H1 (cell line): Measurements from ENCODE around the gene KCP.

Source experiments
- BCL11A ChIP-seq, 2 experiments: IDR thresholded peaks; one replicate each; pipeline ENCODE4 v1.6.1; 2011; ENCODE audit warnings: low read depth in 2 of 2, low read length in 2 of 2, mild to moderate bottlenecking in 2 of 2
- CHD1 ChIP-seq: IDR thresholded peaks from 2 replicates; pipeline ENCODE4 v1.6.1; 2012; ENCODE audit warnings: low read depth, low read length, improper control_type of control experiment
- CREB1 ChIP-seq: IDR thresholded peaks from 2 replicates; pipeline ENCODE4 v1.6.1; 2012; ENCODE audit warnings: inconsistent platforms
- MAFK ChIP-seq: IDR thresholded peaks from 2 replicates; pipeline ENCODE4 v1.6.1; 2012; ENCODE audit warnings: low read depth, mild to moderate bottlenecking, improper control_type of control experiment, low read length
- POLR2A ChIP-seq, 2 experiments: IDR thresholded peaks; 1 replicate in 1 of 2; 2 replicates in 1 of 2; pipeline ENCODE4 v1.6.1; 2011; ENCODE audit warnings: low read depth in 2 of 2, low read length in 2 of 2, mild to moderate bottlenecking in 2 of 2; ENCODE audit errors: control extremely low read depth in 1 of 2
- RAD21 ChIP-seq, 2 experiments: IDR thresholded peaks in 1 of 2; conservative IDR thresholded peaks in 1 of 2; 2 replicates each; pipeline ENCODE4 v1.6.1; 2011; ENCODE audit warnings: low read depth in 2 of 2, low read length in 2 of 2, improper control_type of control experiment in 1 of 2, inconsistent platforms in 1 of 2, mild to moderate bottlenecking in 1 of 2, moderate library complexity in 1 of 2
- SIN3A ChIP-seq, 2 experiments: IDR thresholded peaks in 1 of 2; conservative IDR thresholded peaks in 1 of 2; 2 replicates each; pipeline ENCODE4 v1.6.1; 2011 to 2012; ENCODE audit warnings: low read length in 2 of 2, improper control_type of control experiment in 1 of 2, low read depth in 1 of 2, mild to moderate bottlenecking in 1 of 2
- SUZ12 ChIP-seq: fragments of 200-600 bp; sonication (generic); IDR thresholded peaks from 2 replicates; pipeline ENCODE4 v1.6.1; 2012; ENCODE audit warnings: mild to moderate bottlenecking, inconsistent platforms, low read length, moderate library complexity, mixed read lengths
- TF ChIP-seq, protein P1 (sequence below), 3 experiments: IDR thresholded peaks; 1 replicate in 2 of 3; 2 replicates in 1 of 3; pipeline versions ENCODE4 v1.5.1 to v1.6.1; 2011; ENCODE audit warnings: low read length in 3 of 3, mild to moderate bottlenecking in 3 of 3, inconsistent platforms in 2 of 3, low read depth in 1 of 3, moderate library complexity in 1 of 3; ENCODE audit not compliant: insufficient read depth in 1 of 3; ENCODE audit errors: control extremely low read depth in 1 of 3
- TF ChIP-seq, protein P2 (sequence below): IDR thresholded peaks from 2 replicates; pipeline ENCODE4 v1.6.1; 2011; ENCODE audit warnings: low read length, improper control_type of control experiment

DNA sequence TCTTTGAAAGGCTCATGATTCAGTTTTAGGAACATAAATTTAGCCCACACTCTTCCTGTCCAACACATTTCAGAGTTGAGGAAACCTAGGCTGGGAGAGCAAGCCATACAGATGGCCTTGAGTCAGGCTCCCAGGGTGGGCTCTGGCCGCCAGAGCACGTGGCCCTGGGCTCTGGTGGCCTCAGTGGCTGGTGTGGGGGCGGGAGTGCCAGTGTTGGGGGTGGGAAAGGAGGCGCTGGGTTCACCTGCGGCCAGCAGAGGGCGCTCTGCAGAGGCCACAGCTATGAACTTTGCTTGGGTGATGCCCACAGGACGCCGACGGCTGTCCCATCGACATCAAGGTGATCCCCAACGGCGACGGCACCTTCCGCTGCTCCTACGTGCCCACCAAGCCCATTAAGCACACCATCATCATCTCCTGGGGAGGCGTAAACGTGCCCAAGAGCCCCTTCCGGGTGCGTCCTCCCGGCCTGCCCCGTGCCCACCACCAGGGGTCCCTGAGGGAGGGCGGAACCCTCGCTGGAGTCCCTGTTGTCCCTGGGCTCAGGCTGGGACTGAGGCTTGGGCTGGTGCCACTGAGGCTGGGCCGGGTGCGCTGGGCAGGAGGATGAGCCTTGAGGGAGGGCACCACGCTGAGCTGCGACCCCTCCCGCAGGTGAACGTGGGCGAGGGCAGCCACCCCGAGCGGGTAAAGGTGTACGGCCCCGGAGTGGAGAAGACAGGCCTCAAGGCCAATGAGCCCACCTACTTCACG is 68.4 kb downstream of the KCP start:
- TF ChIP-seq, protein P1, sequence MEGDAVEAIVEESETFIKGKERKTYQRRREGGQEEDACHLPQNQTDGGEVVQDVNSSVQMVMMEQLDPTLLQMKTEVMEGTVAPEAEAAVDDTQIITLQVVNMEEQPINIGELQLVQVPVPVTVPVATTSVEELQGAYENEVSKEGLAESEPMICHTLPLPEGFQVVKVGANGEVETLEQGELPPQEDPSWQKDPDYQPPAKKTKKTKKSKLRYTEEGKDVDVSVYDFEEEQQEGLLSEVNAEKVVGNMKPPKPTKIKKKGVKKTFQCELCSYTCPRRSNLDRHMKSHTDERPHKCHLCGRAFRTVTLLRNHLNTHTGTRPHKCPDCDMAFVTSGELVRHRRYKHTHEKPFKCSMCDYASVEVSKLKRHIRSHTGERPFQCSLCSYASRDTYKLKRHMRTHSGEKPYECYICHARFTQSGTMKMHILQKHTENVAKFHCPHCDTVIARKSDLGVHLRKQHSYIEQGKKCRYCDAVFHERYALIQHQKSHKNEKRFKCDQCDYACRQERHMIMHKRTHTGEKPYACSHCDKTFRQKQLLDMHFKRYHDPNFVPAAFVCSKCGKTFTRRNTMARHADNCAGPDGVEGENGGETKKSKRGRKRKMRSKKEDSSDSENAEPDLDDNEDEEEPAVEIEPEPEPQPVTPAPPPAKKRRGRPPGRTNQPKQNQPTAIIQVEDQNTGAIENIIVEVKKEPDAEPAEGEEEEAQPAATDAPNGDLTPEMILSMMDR (IDR thresholded peaks at IDR 0.05; ENCODE audit: control extremely low read depth in 1 of 3, insufficient read depth in 1 of 3, low read depth in 1 of 3, low read length in 3 of 3): peak in 2 of 3 experiments; percentile 71 to 74; a peak in 3 of 4 replicates
- TF ChIP-seq RAD21 (IDR thresholded peaks at IDR 0.05 in 1 of 2, conservative IDR thresholded peaks at IDR 0.05 in 1 of 2; ENCODE audit: low read depth in 2 of 2, low read length in 2 of 2): peak; percentile 33 to 53; a peak in 3 of 4 replicates
- TF ChIP-seq POLR2A (IDR thresholded peaks at IDR 0.05; ENCODE audit: control extremely low read depth in 1 of 2, low read depth in 2 of 2, low read length in 2 of 2): no peak
- no peak for TF ChIP-seq CHD1
- peak; percentile 17; the same call in 1 of the 2 replicates for TF ChIP-seq CREB1
- TF ChIP-seq SUZ12: no peak
- TF ChIP-seq BCL11A (IDR thresholded peaks at IDR 0.05; ENCODE audit: low read depth in 2 of 2, low read length in 2 of 2): no peak
- TF ChIP-seq MAFK: no peak
- TF ChIP-seq, protein P2, sequence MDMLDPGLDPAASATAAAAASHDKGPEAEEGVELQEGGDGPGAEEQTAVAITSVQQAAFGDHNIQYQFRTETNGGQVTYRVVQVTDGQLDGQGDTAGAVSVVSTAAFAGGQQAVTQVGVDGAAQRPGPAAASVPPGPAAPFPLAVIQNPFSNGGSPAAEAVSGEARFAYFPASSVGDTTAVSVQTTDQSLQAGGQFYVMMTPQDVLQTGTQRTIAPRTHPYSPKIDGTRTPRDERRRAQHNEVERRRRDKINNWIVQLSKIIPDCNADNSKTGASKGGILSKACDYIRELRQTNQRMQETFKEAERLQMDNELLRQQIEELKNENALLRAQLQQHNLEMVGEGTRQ: peak; percentile 30; the same call in 1 of the 2 replicates
- TF ChIP-seq SIN3A (conservative IDR thresholded peaks at IDR 0.05 in 1 of 2, IDR thresholded peaks at IDR 0.05 in 1 of 2; ENCODE audit: low read depth in 1 of 2, low read length in 2 of 2): no peak
